ENCODE data around the gene CTSH.

GRCh38 chr15:78960308-78960707 is 15.5 kb upstream of the CTSH start:
- TF ChIP-seq CTCF (IDR thresholded peaks at IDR 0.05; ENCODE audit: low read depth, low read length) (no peak), POLR2A (IDR thresholded peaks at IDR 0.05; ENCODE audit: extremely low read depth, insufficient read length) (no peak)

Data from NB4 (cell line).